ENCODE data around the gene PRAME.
A peak's percentile ranks its signal among the peaks of the same experiment; 100 is the strongest.
"Not testable (repeated sequence)": the region's sequence is repeated elsewhere in the genome, so short reads cannot be mapped to it uniquely, and the experiment has no call there.

The PRAME gene

GRCh38 chr22:22520667-22521602 lies 38.1 kb downstream of the PRAME start:
- no peak for DNase-seq

- peak; percentile 78 for DNase-seq
Measured at GRCh38 chr22:22520020-22520656, 38.9 kb downstream of the PRAME start, which contains the start of gene ZNF280A. Gene ZNF280A (minus strand): TSS chr22:22520270. CDS start chr22:22515630, 4,640 bp downstream.

- peak; percentile 21 for DNase-seq
Measured at GRCh38 chr22:22519591-22519990, 39.5 kb downstream of the PRAME start.

GRCh38 chr22:22516992-22517391 lies 42.1 kb downstream of the PRAME start:
- DNase-seq = no peak

- no peak for DNase-seq
Measured at GRCh38 chr22:22515890-22516289, 43.2 kb downstream of the PRAME start.

- DNase-seq = peak; percentile 9
Measured at GRCh38 chr22:22514431-22514830, 44.6 kb downstream of the PRAME start.

- DNase-seq = no peak
Measured at GRCh38 chr22:22513619-22514018, 45.4 kb downstream of the PRAME start.

- DNase-seq = no peak
Measured at GRCh38 chr22:22512951-22513350, 46.1 kb downstream of the PRAME start.

- not testable (repeated sequence) for DNase-seq
Measured at GRCh38 chr22:22510833-22511232, 48.2 kb downstream of the PRAME start.

GRCh38 chr22:22509912-22510311 lies 49.2 kb downstream of the PRAME start:
- DNase-seq = not testable (repeated sequence)

GRCh38 chr22:22508274-22509176 lies 50.5 kb downstream of the PRAME start, which contains the start of gene ZNF280B:
Gene ZNF280B (minus strand): TSS chr22:22508742. CDS start chr22:22489398, 19,344 bp downstream.
- DNase-seq = peak; percentile 96

GRCh38 chr22:22507743-22508273 lies 51.3 kb downstream of the PRAME start:
- no peak for DNase-seq

- no peak for DNase-seq
Measured at GRCh38 chr22:22506736-22507135, 52.3 kb downstream of the PRAME start.

- DNase-seq = no peak
Measured at GRCh38 chr22:22498267-22498666, 60.8 kb downstream of the PRAME start.

All from NCI-H69 (cell line).